GM12892 (cell line): ENCODE results near the gene TMEM131.

Experiments
- POLR2A ChIP-seq: IDR thresholded peaks from 2 replicates; pipeline ENCODE4 v1.6.1; 2011; ENCODE audit warnings: low read depth, low read length, control low read depth
- POLR2AphosphoS5 ChIP-seq: IDR thresholded peaks from 2 replicates; pipeline ENCODE4 v1.6.1; 2011; ENCODE audit warnings: low read depth, low read length, control low read depth

DNA sequence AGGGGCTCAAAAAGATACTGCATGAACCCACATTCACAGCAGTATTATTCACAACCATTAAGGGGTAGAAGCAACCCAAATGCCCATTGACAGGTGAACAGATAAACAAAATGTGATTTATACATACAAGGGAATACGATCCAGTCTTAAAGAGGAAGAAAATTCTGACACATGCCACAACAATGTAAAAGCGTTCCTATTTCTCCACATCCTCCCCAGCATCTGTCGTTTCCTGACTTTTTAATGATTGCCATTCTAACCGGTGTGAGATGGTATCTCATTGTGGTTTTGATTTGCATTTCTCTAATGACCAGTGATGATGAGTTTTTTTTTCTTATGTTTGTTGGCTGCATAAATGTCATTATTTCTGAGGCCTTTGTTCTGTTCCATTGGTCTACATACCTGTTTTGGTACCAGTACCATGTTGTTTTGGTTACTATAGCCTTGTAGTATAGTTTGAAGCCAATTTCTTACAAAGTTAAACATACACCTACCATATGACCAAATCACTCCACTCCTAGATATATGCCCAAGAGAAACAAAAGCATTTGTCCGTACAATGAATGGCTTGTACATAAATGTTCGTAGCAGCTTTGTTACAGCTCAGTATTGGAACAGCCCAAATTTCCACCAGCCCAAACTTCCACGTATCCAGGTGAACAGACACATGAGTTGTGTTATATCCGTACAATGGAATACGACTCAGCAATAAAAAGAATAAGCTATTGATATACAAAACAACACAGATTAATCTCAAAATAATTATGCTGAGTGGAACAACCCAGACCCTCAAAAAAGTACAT, 85.1 kb downstream of the TMEM131 start:
- TF ChIP-seq POLR2A (no peak), POLR2AphosphoS5 (no peak)
